ENCODE measurements around the gene RPS6KA3. TPM values are rescaled to one million over a fixed set of nuclear protein-coding genes. Genes with fewer than 3 reads are reported as not detected.

Gene RPS6KA3
- total and polyA plus RNA-seq, 2 of the 8 experiments (the other 6 are each of a cell fraction or from before 2014, with no cell fraction given) = 7.1 to 13.0 TPM

GRCh38 chrX:20285511-20285910 lies 18.8 kb upstream of the RPS6KA3 start (continued):
- TF ChIP-seq, protein P1, sequence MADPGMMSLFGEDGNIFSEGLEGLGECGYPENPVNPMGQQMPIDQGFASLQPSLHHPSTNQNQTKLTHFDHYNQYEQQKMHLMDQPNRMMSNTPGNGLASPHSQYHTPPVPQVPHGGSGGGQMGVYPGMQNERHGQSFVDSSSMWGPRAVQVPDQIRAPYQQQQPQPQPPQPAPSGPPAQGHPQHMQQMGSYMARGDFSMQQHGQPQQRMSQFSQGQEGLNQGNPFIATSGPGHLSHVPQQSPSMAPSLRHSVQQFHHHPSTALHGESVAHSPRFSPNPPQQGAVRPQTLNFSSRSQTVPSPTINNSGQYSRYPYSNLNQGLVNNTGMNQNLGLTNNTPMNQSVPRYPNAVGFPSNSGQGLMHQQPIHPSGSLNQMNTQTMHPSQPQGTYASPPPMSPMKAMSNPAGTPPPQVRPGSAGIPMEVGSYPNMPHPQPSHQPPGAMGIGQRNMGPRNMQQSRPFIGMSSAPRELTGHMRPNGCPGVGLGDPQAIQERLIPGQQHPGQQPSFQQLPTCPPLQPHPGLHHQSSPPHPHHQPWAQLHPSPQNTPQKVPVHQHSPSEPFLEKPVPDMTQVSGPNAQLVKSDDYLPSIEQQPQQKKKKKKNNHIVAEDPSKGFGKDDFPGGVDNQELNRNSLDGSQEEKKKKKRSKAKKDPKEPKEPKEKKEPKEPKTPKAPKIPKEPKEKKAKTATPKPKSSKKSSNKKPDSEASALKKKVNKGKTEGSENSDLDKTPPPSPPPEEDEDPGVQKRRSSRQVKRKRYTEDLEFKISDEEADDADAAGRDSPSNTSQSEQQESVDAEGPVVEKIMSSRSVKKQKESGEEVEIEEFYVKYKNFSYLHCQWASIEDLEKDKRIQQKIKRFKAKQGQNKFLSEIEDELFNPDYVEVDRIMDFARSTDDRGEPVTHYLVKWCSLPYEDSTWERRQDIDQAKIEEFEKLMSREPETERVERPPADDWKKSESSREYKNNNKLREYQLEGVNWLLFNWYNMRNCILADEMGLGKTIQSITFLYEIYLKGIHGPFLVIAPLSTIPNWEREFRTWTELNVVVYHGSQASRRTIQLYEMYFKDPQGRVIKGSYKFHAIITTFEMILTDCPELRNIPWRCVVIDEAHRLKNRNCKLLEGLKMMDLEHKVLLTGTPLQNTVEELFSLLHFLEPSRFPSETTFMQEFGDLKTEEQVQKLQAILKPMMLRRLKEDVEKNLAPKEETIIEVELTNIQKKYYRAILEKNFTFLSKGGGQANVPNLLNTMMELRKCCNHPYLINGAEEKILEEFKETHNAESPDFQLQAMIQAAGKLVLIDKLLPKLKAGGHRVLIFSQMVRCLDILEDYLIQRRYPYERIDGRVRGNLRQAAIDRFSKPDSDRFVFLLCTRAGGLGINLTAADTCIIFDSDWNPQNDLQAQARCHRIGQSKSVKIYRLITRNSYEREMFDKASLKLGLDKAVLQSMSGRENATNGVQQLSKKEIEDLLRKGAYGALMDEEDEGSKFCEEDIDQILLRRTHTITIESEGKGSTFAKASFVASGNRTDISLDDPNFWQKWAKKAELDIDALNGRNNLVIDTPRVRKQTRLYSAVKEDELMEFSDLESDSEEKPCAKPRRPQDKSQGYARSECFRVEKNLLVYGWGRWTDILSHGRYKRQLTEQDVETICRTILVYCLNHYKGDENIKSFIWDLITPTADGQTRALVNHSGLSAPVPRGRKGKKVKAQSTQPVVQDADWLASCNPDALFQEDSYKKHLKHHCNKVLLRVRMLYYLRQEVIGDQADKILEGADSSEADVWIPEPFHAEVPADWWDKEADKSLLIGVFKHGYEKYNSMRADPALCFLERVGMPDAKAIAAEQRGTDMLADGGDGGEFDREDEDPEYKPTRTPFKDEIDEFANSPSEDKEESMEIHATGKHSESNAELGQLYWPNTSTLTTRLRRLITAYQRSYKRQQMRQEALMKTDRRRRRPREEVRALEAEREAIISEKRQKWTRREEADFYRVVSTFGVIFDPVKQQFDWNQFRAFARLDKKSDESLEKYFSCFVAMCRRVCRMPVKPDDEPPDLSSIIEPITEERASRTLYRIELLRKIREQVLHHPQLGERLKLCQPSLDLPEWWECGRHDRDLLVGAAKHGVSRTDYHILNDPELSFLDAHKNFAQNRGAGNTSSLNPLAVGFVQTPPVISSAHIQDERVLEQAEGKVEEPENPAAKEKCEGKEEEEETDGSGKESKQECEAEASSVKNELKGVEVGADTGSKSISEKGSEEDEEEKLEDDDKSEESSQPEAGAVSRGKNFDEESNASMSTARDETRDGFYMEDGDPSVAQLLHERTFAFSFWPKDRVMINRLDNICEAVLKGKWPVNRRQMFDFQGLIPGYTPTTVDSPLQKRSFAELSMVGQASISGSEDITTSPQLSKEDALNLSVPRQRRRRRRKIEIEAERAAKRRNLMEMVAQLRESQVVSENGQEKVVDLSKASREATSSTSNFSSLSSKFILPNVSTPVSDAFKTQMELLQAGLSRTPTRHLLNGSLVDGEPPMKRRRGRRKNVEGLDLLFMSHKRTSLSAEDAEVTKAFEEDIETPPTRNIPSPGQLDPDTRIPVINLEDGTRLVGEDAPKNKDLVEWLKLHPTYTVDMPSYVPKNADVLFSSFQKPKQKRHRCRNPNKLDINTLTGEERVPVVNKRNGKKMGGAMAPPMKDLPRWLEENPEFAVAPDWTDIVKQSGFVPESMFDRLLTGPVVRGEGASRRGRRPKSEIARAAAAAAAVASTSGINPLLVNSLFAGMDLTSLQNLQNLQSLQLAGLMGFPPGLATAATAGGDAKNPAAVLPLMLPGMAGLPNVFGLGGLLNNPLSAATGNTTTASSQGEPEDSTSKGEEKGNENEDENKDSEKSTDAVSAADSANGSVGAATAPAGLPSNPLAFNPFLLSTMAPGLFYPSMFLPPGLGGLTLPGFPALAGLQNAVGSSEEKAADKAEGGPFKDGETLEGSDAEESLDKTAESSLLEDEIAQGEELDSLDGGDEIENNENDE (IDR thresholded peaks at IDR 0.05; ENCODE audit: insufficient replicate concordance, low read length) = no peak
- TF ChIP-seq TCF12 (IDR thresholded peaks at IDR 0.05; ENCODE audit: low read depth, low read length) (no peak), EGR1 (IDR thresholded peaks at IDR 0.05; ENCODE audit: borderline replicate concordance, low read depth, low read length) (no peak)
